OCI-LY3 (cell line): ENCODE data around the gene CFAP73.

Experiments used
- CTCF ChIP-seq: fragments of 200-600, 300-600 bp; sonication (generic); IDR thresholded peaks from 2 replicates; pipeline ENCODE4 v1.5.1; 2014; ENCODE audit warnings: antibody characterized with exemption, low read length, low read depth
- EZH2phosphoT487 ChIP-seq: fragments of 200-600 bp; shearing (Covaris generic); IDR thresholded peaks from 2 replicates; pipeline ENCODE4 v1.6.1; 2018; ENCODE audit warnings: antibody characterized with exemption, mixed run types, low read depth

- no peak for TF ChIP-seq CTCF
- no peak for TF ChIP-seq EZH2phosphoT487
These were observed 18.0 kb upstream of the CFAP73 start for GRCh38 chr12:113131556-113131955.
